CD4-positive, alpha-beta T cell treated with Interleukin-15 for 1 hour (primary cell): ENCODE data around the gene ST3GAL2.

ENCODE experiments used
- DNase-seq: peaks from one replicate; pipeline ENCODE4 v3.0.0-alpha.2; 2020

The ST3GAL2 gene, protein sequence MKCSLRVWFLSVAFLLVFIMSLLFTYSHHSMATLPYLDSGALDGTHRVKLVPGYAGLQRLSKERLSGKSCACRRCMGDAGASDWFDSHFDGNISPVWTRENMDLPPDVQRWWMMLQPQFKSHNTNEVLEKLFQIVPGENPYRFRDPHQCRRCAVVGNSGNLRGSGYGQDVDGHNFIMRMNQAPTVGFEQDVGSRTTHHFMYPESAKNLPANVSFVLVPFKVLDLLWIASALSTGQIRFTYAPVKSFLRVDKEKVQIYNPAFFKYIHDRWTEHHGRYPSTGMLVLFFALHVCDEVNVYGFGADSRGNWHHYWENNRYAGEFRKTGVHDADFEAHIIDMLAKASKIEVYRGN

DNA sequence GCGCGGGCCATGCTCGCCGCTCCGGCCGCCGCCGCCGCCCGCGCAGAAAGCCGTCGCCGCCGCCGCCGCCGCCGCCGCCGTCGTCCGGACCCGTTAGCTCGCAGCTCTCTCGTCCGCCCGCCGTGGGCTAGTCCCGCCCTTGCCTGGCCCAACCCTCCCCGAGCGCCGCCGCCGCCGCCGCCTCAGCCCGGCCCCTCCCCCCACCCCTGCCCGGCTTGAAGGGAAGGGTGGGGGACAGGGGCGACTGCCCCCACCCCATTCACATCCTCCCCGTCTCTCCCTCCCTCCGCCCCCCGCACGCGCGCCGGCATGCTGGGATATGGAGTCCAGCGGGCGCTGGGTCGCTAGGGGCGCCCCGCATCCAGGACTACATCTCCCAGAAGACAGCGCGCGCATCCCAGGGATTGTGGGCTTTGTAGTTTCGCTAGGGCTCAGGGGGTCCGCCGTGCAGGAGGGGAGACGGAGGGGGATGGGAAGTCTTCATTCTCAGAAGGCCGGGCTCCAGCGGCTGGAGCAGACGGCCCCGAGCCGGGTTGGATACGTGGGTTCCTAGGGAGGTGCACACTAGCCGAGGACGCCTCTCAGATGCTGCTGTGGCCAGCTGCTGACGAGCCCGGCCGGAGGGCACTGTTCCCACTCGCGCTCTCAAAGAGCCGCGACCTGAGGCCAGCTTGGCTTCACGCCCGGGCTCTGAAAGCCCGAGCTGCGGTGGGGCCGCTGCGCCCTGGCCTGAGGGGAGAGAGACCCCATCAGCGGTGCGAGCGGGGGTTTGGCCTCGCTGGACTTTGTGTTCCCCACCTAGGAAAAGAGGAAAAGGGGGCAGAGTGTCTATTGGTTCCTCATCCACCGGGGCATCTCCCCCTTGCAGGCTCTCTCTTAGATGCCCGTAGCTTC is at the start of gene ST3GAL2:
TSS of gene ST3GAL2 (minus strand) at position 132 of the 894 bp plus-strand sequence. CDS start 40,570 bp downstream, outside the sequence.
- peak; percentile 96 for DNase-seq

DNA sequence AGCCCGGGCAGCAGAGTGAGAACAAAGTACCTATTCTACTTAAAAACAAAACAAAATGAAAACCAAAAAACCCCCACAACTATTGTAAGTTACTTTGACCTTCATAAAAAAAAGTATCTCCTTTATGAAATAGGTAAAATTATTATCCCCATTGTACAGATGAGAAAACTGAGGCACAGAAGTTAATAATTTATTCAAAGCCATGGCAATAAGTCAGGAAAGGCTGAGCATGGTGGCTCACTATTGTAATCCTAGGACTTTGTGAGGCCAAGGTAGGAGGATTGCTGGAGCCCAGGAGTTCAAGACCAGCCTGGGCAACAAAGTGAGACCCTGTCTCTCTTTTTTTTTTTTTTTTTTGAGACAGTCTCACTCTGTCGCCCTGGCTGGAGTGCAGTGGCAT is 46.0 kb upstream of the ST3GAL2 start:
- DNase-seq = no peak

DNA sequence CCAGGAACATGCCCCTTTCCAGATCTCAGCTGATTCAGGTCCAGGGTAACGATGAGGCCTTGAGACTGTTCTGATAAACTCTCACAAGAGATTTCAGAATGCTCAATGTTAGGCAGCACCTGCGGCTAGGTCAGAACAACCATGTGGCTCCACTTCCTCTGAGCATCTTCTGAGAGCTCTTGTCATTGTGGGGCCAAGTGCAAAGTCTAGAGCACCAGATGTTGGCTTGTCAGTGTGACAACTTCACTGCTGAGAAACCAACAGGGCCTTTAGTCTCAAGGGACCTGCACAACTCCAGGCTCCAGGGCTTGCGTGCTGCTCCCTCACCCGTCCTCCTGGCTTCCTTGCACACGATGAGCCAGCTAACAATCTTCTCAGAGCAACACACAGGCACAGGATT is 44.5 kb upstream of the ST3GAL2 start:
- no peak for DNase-seq

DNA sequence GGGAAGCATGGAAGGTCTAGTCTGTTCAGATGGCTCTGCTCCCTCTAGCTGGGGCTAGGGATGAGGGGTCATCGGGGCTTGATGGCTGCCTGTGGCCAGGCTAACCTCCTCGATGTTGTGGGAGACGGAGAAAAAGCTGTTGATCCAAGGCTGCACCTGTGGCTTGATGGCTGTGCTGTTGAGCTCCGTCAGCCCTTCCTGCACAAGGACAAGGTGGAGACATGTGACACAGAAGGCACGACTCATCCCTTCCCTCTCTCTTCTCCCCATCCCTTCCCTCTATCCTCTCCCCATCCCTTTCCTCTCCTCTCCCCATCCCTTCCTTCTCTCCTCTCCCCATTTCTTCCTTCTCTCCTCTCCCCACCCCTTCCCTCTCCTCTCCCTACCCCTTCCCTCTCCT is 43.7 kb upstream of the ST3GAL2 start:
- no peak for DNase-seq

DNA sequence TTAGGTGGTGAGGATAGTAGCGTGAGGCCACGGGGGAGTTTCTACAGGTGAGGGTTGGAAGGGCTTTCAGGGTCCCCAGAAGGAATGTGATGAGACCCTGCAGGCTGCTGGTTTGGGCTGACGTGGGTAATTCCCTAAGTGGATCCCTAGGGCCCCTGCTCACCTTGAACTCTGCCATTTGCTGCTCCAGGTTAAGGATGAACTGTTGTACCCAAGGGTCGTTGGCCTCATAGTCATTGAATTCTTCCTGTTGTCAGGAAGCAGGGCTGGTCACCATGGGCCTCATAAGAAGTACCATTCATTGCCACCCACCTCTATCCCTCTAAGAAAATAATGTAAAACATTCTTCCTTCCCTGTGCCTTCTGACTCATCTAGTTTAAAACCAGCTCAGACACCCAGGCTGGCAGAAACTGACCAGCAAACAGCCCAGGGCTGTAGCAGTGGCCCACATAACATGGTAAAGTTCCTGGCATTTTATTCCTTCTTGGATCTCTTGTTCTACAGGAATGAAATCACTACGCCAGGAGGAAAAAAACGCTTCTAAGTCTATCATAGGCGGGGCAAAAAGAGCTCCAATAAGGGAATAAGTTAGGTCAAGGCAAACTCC is 43.1 kb upstream of the ST3GAL2 start:
- DNase-seq = no peak

DNA sequence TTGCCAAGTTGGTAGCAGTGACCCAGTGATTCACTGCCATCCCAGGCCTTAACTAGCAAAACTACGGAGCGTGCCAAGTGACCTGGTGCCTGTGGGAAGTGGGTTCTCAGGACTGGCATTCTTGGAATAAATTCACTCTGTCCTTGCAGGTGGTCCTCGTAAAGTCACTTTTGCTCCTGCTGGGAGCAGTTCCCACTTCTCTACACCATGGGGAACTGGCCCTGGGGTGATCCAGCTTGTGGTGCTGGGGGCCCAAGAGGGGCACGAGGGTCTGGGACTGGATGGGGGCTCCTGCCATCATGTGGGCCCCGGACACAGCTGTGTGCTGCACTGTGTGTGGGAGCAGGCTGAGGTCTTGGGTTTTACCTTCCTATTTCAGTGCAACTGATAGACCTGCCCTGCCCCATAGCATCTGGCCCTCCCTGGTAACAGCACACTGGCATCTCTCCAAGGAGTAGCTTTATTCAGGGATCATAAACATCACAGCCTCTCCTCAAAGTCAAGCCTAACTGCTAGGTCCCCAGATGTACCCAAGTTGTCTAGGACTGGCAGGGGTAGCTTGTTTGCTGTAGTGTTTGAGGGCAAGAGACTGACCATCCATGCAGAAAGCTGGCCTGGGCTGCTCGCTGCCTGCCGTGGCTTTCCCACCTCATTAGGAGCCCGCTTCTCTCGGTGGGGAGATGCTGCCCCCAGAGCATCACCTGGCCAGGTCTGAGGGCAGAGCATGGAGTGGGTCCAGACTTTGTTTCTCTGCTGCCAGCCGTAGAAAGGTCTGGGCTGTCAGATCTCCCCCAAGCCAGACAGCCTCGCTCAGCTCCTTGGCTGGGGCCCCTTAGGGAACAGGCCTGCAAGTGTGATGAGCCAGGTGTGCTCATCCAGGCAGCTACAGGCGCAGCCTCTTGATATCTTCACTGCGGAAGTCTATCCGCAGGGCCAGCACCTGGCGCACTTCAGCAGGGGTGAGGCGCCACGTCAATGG is 41.5 kb upstream of the ST3GAL2 start:
- DNase-seq = no peak

DNA sequence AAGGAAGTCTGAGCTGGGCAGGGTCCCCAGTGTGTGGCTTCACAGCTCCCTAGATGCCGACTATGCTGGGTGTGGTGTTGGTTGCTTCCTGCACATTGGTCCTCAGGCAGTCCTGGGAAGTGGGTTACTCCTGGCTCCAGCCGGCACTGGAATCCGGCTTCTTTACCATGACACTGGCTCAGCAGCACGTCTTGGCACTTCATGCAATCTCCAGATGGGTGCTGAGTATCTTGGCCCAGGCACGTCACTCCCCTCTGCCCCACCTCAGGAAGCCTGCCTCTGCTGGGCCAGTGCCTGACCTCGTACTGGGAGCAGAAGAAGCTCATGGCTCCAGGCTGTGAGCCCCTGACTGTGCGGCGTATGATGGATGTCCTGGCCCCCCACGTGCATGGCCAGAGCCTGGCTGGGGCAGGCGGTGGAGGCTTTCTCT is 40.0 kb upstream of the ST3GAL2 start:
- no peak for DNase-seq

DNA sequence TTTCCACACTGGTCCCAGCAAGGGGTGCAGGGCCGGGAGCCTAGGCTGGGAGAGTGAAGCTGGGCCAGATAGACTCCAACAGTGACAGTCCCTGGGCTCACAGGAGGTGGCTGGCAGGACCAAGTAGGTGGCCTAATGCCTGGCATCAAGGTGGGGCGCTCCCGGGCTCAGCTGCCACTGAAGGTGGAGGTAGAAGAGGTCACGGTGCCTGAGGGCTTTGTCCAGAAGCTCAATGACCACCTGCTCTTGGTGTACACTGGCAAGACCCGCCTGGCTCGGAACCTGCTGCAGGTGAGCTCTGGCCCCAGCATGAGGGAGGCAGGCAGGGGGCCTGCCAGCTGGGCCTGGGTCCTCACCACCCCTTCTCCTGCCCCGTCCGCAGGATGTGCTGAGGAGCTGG is 39.3 kb upstream of the ST3GAL2 start:
- no peak for DNase-seq

DNA sequence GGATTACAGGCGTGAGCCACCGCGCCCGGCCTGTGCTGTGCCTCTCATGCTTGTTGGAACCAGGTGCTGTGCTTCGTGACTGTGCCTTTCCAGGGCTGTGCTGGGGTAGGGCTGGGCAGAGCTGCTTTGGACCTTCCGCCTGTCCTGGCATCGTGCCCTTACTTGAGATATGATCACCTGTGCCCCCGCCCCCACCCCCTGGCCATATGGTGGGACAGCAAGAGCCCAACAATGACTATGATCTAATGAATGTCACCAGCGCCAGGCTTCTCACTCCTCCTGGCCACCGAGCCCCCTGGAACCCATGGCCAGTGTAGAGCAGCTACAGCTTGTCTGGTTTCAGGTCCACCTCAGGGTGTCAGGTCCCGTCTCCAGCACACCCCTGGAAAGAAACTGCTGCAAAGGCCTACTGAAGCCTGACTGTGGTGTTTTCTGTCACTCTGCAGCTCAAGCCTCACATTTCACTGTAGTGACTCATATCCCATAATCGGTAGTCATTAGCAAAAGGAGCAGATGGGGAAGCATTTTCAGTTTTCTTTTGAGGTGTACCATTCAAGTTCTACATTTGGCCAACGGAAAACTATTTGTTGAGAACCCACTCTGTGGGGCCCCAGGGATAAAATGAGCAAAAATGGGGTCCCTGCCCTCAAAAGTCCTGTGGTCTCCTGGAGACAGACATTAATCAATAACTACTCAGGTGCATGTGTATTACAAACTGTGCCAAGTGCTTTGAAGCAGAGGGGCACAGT is 37.5 kb upstream of the ST3GAL2 start:
- no peak for DNase-seq

DNA sequence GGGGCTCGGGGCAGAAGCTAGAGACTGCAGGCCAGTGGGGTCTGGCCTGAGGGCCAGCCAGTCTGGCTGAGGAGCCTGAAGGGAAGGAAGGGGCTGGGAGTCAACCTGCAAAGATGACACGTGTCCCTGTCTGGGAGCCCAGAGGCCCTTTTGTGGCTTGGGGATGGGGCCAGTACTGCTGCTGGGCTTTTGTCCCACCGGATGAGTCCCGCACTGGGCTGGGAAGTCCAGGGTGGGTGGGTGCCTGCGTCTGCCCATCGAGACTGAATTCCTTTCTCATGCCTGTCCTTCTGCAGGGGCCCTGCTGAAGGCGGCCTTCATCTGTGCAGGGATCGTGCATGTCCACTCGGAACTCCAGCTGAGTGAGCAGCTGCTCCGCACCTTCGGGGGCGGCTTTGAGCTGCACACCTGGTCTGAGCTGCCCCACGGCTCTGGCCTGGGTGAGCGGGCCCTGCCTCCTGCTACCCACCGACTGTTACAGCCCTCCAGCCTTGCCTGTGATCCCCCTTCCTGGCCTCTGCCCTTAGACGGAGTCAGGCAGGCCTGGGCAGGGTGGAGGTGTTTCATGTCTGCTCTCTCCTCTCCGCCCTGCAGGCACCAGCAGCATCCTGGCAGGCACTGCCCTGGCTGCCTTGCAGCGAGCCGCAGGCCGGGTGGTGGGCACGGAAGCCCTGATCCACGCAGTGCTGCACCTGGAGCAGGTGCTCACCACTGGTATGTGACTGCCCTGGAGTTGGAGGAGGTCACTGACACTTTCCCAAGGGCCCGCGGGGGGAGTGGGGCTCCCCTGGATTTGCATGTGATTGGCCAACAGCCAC is 36.4 kb upstream of the ST3GAL2 start:
- no peak for DNase-seq

DNA sequence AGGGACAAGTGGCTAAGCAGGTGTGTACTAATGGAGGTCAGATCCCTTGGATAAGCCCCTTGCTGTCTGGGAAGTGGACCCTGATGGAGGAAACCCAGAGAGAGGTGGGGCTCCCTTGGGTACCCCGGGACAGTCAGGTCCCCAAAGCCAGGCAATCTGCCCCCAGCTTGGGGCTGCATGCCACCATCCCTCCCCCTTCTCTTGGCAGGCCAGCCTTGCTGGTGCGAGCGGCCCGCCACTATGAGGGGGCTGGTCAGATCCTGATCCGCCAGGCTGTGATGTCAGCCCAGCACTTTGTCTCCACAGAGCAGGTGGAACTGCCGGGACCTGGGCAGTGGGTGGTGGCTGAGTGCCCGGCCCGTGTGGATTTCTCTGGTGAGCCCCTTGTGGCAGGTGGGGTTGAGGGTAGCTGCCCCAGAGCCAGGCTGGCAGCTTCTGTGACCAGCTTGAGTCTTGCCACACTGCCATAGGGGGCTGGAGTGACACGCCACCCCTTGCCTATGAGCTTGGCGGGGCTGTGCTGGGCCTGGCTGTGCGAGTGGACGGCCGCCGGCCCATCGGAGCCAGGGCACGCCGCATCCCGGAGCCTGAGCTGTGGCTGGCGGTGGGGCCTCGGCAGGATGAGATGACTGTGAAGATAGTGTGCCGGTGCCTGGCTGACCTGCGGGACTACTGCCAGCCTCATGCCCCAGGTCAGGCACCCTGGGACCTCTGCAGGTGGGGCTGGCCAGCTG is 35.6 kb upstream of the ST3GAL2 start:
- no peak for DNase-seq

DNA sequence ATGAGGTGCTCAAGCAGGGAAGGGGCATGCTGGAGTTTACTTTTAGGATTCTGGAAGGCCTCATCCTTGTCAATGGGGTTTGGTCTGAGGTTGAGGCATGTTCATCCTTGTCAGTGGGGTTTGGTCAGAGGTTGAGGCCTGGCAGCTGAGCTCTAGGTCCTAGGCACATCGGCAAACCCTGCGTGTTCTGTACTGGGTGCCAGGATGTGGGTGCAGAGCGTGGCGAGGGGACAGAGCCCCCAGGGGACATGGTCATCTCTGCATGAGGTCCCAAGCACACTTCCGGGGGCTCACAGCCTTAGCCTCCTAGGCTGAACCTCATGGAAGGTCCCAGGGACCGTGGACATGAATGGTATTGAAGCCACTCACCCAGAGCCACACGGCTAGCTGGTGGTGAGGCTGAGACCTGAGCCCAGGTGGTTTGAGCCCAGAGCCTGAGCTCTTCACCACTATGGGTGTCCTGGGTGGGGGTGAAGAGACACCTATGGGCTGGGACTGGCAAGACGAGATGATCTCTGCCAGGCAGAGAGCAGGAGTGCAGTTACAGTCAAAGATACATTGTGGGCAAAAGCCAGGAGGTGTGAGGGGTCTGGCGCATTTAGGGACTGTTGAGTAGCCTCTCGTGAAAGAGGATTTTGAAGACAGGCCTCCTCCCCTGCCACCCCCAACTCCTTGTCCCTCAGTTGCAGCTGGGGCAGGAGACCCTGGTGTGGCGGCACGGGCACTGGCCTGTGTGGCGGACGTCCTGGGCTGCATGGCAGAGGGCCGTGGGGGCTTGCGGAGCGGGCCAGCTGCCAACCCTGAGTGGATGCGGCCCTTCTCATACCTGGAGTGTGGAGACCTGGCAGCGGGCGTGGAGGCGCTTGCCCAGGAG is 34.8 kb upstream of the ST3GAL2 start:
- no peak for DNase-seq

DNA sequence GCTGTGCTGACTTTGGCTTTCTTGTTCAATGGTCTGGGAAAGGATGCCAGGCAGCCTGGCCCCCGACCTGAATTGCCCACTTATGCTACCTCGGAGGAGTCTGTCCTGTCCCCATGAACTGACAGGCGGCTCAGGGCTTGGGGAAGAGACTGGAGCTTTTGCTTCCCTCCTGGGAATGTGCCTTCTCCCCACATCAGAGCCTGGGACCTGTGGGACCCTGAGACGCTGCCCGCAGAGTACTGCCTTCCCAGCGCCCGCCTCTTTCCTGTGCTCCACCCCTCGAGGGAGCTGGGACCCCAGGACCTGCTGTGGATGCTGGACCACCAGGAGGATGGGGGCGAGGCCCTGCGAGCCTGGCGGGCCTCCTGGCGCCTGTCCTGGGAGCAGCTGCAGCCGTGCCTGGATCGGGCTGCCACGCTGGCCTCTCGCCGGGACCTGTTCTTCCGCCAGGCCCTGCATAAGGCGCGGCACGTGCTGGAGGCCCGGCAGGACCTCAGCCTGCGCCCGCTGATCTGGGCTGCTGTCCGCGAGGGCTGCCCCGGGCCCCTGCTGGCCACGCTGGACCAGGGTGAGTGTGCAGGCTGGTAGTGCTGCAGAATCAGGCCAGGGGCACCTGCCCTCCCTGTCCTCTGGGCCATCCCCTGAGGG is 34.0 kb upstream of the ST3GAL2 start:
- no peak for DNase-seq

DNA sequence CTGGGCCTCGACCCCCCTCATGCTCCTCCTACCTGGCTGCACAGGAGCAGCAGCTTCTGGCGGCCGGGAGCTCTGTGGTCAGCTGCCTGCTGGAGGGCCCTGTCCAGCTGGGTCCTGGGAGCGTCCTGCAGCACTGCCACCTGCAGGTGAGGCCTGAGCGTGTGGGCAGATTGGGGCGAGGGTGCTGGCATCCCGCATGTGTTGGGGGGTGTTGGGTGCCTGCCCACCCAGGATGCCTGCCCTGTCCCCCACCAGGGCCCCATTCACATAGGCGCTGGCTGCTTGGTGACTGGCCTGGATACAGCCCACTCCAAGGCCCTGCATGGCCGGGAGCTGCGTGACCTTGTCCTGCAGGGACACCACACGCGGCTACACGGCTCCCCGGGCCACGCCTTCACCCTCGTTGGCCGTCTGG is 32.0 kb upstream of the ST3GAL2 start:
- no peak for DNase-seq

DNA sequence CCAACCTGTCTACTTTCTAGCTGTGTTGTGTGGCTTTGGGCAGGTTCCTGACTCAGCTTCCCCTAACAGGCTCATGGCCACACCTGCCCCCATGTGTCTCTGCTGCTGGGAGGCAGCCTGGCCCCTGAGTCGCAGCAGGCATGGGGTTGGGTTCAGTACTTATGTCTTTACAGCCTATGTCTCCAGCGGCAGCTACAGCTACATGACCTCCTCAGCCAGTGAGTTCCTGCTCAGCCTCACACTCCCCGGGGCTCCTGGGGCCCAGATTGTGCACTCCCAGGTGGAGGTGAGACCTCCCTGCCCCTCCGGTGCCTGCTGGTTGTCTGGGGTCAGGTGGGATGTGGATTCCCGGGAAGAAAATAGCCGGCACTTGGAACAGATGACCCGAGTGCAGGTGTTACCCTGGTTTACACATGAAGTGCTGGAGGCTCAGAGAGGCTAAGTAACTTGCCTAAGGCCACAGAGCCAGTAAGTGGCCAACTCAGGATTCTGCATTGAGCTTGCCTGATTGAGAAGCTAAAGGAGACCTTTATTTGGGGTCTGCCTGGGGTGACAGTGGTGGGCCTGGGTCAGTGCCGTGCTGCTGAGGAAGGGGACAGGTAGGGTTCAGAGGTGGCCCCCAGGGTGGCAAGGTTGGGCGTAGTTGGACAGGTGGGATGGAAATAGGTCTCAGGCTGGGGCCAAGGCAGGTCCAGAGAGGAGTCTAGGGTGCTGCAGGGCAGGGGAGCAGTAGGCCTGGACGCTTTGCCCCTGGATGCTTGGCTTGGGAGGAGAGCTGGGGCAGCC is 31.4 kb upstream of the ST3GAL2 start:
- DNase-seq = no peak

DNA sequence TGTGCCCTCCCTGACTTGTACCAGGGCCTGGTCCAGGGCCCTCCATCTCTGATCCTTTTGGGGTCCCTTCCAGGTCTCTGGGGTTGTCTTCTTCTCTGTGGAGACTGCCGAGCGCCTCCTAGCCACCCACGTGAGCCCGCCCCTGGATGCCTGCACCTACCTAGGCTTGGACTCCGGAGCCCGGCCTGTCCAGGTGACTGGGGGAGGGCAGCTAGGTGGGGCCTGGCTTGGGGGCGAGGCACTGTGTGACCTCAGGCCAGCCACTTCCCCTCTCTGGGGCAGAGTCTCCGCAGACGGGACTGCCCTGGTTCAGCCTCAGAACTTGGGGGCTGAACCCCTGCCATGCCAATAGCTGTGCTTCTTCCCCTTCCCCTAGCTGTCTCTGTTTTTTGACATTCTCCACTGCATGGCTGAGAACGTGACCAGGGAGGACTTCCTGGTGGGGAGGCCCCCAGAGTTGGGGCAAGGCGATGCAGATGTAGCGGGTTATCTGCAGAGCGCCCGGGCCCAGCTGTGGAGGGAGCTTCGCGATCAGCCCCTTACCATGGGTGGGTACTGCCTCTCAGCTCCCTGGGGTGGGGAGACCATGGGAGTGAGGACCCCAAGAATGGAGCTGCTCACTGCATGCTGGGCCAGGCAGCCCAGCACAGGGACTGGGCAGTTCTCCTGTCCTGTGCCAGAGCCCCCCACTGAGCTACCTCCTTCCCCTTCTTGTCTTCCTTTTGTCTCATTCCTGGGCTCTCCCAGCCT is 30.1 kb upstream of the ST3GAL2 start:
- DNase-seq = no peak

DNA sequence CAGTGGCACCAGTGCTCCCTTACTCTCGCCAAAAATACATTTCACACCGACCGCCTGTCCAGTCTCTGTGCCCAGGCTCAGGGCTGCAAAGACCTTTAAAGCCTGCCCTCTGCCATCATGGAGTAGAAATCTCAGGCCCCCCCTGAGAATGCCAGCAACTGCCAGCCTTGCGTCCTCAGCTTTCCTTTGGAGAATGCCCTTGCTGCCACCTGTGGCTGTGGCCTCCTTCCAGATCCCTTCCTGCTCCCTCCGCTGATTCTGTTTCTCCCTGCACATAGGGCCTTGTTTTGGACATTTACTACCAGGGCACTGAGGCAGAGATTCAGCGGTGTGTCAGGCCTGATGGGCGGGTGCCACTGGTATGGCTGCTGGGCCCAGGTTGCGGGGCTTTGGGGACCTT is 28.7 kb upstream of the ST3GAL2 start:
- no peak for DNase-seq
